Ascending aorta (tissue), 2 donors: ENCODE results near the gene NCOA5. TPM values are rescaled to one million over a fixed set of nuclear protein-coding genes. Genes with fewer than 3 reads are reported as not detected.

ENCODE experiments used
- DNase-seq, 2 donors: peaks; one replicate each; pipeline ENCODE4 v3.0.0-alpha.2; 2019; ENCODE audit warnings: low spot score in 2 of 2
- H3K27ac ChIP-seq, 2 donors: fragments of 200-600 bp; sonication (generic); one replicate each; pipeline ENCODE4 v1.5.1; 2016 to 2017; ENCODE audit warnings: mild to moderate bottlenecking in 1 of 2
- H3K27me3 ChIP-seq: fragments of 200-600 bp; sonication (generic); one replicate; pipeline ENCODE4 v1.5.1; 2017
- H3K36me3 ChIP-seq, 2 donors: fragments of 200-600 bp; sonication (generic); one replicate each; pipeline ENCODE4 v1.5.1; 2016
- H3K4me1 ChIP-seq, 2 donors: fragments of 200-600 bp; sonication (generic); one replicate each; pipeline ENCODE4 v1.5.1; 2016 to 2017; ENCODE audit warnings: mild to moderate bottlenecking in 1 of 2
- H3K4me3 ChIP-seq, 2 donors: fragments of 200-600 bp; sonication (generic); one replicate each; pipeline ENCODE4 v1.5.1; 2016 to 2017; ENCODE audit warnings: mild to moderate bottlenecking in 1 of 2
- H3K9me3 ChIP-seq, 2 donors: fragments of 200-600 bp; sonication (generic); one replicate each; pipeline ENCODE4 v1.5.1; 2016
- CTCF ChIP-seq, 3 experiments: fragments of 200-600 bp in 2 of 3; fragments of 450-650 bp in 1 of 3; sonication (generic) in 2 of 3; IDR thresholded peaks; one replicate each; pipeline ENCODE4 v1.5.1; 2016 to 2019; ENCODE audit warnings: antibody characterized with exemption in 3 of 3, mild to moderate bottlenecking in 1 of 3, moderate library complexity in 1 of 3
- intact Hi-C: fragments of 100-400 bp; cut with DNase I; formaldehyde crosslinking; loops from one replicate; pipeline ENCODE4 v1.15.1; 2023
- total RNA-seq: library from RNA; depleted of rRNA; stranded (reverse); fragments of >200 nt; gene quantifications from one replicate; pipeline ENCODE4 v1.1.0, GENCODE V29; 2016

Gene NCOA5
- total RNA-seq, 1 donor from 2014 or later, result 70.4 TPM

GRCh38 chr20:46056027-46056833, 33.5 kb downstream of the NCOA5 start:
- Histone ChIP-seq H3K9me3 (no peaks in the 10 kb centered on the region), H3K27ac (no peak overlapping the region), H3K4me1 (peaks cover 10 to 16% of the 10 kb centered on the region in 2 donors), H3K36me3 (peaks cover 8 to 12% of the 10 kb centered on the region in 2 donors), H3K27me3 (no peaks in the 10 kb centered on the region), H3K4me3 (no peak overlapping the region)
- TF ChIP-seq CTCF (IDR thresholded peaks at IDR 0.05), result no peak
- intact Hi-C loops, result no loop called here
- no peak for DNase-seq

- H3K4me3 ChIP-seq, result no peak overlapping the region
- H3K36me3 ChIP-seq, result peaks cover 2 to 4% of the 10 kb centered on the region in 2 donors
- no peaks in the 10 kb centered on the region for H3K27me3 ChIP-seq
- TF ChIP-seq CTCF (IDR thresholded peaks at IDR 0.05), result no peak
- H3K4me1 ChIP-seq, result peaks cover 10 to 16% of the 10 kb centered on the region in 2 donors
- DNase-seq, result no peak
- intact Hi-C loops, result no loop called here
- H3K27ac ChIP-seq, result no peak overlapping the region
- no peaks in the 10 kb centered on the region for H3K9me3 ChIP-seq
Observed at GRCh38 chr20:46055269-46055668, 34.5 kb downstream of the NCOA5 start.

GRCh38 chr20:46054606-46055005, 35.2 kb downstream of the NCOA5 start:
- Histone ChIP-seq H3K4me3 (no peak overlapping the region), H3K36me3 (no peaks in the 10 kb centered on the region), H3K27ac (no peak overlapping the region), H3K9me3 (no peaks in the 10 kb centered on the region), H3K27me3 (no peaks in the 10 kb centered on the region), H3K4me1 (peaks cover 10 to 16% of the 10 kb centered on the region in 2 donors)
- intact Hi-C loops, result no loop called here
- no peak for TF ChIP-seq CTCF (IDR thresholded peaks at IDR 0.05)
- DNase-seq, result no peak

- no peaks in the 10 kb centered on the region for H3K36me3 ChIP-seq
- TF ChIP-seq CTCF (IDR thresholded peaks at IDR 0.05), result no peak
- intact Hi-C loops, result no loop called here
- H3K27ac ChIP-seq, result no peak overlapping the region
- no peak overlapping the region for H3K4me3 ChIP-seq
- H3K4me1 ChIP-seq, result peaks cover 4 to 11% of the 10 kb centered on the region in 2 donors
- DNase-seq, result no peak
- no peaks in the 10 kb centered on the region for H3K9me3 ChIP-seq
- no peaks in the 10 kb centered on the region for H3K27me3 ChIP-seq
Observed at GRCh38 chr20:46053416-46053815, 36.3 kb downstream of the NCOA5 start.

- Histone ChIP-seq H3K27ac (no peak overlapping the region), H3K4me1 (no peaks in the 10 kb centered on the region), H3K9me3 (no peaks in the 10 kb centered on the region), H3K36me3 (no peaks in the 10 kb centered on the region), H3K4me3 (no peak overlapping the region), H3K27me3 (no peaks in the 10 kb centered on the region)
- intact Hi-C loops, result no loop called here
- TF ChIP-seq CTCF (IDR thresholded peaks at IDR 0.05), result no peak
- DNase-seq, result no peak
Observed at GRCh38 chr20:46051556-46052308, 38.0 kb downstream of the NCOA5 start.
